Measurements from ENCODE around the gene HMG20B.

HMG20B gene

DNA sequence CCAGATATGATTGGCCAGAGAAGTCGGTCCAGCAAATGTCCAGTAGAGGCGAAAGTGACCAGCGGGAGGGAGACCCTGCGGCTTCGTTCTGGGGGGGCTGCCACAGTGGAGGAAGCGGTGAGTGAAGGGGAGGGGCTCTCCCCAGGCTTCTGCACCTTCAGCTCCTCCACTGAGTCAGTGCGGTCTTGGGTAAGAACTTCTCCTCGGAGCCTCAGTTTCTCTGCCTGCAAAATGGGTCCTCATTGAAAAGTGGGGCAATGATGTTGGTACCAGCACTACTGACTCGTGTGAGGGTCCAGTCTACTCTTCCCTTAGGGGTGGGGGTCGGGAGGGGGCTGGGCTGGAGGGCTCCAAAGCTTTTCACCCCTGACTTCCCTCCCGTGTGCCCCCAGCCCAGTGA, 16.7 kb downstream of the HMG20B start:
- Histone ChIP-seq H3K27me3 (ENCODE audit: low read depth, low read length) (no peaks in the 10 kb centered on the region), H3K36me3 (replicated peaks; ENCODE audit: low read depth, low read length) (no peaks in the 10 kb centered on the region), H2AFZ (ENCODE audit: low read depth, low read length) (no peak overlapping the region), H4K20me1 (ENCODE audit: insufficient read depth, low read length) (no peaks in the 10 kb centered on the region), H3K9ac (ENCODE audit: low read length) (no peak overlapping the region), H3K79me2 (ENCODE audit: low read length) (no peaks in the 10 kb centered on the region), H3K27ac (ENCODE audit: low read length) (no peak overlapping the region), H3K4me1 (ENCODE audit: low read length) (no peaks in the 10 kb centered on the region), H3K4me3 (ENCODE audit: low read length) (no peak overlapping the region), H3K9me3 (ENCODE audit: insufficient read depth, low read length) (no peaks in the 10 kb centered on the region), H3K4me2 (ENCODE audit: low read length) (no peak overlapping the region)
- TF ChIP-seq, protein P1, sequence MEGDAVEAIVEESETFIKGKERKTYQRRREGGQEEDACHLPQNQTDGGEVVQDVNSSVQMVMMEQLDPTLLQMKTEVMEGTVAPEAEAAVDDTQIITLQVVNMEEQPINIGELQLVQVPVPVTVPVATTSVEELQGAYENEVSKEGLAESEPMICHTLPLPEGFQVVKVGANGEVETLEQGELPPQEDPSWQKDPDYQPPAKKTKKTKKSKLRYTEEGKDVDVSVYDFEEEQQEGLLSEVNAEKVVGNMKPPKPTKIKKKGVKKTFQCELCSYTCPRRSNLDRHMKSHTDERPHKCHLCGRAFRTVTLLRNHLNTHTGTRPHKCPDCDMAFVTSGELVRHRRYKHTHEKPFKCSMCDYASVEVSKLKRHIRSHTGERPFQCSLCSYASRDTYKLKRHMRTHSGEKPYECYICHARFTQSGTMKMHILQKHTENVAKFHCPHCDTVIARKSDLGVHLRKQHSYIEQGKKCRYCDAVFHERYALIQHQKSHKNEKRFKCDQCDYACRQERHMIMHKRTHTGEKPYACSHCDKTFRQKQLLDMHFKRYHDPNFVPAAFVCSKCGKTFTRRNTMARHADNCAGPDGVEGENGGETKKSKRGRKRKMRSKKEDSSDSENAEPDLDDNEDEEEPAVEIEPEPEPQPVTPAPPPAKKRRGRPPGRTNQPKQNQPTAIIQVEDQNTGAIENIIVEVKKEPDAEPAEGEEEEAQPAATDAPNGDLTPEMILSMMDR (IDR thresholded peaks at IDR 0.05; ENCODE audit: low read depth, low read length) = no peak
- no peak for TF ChIP-seq EZH2phosphoT487 (IDR thresholded peaks at IDR 0.05; ENCODE audit: low read depth)

GRCh38 chr19:3589949-3590348, 17.2 kb downstream of the HMG20B start:
- Histone ChIP-seq H3K36me3 (replicated peaks; ENCODE audit: low read depth, low read length) (no peaks in the 10 kb centered on the region), H3K9ac (ENCODE audit: low read length) (no peak overlapping the region), H3K4me3 (ENCODE audit: low read length) (no peak overlapping the region), H3K4me1 (ENCODE audit: low read length) (no peaks in the 10 kb centered on the region), H3K27me3 (ENCODE audit: low read depth, low read length) (no peaks in the 10 kb centered on the region), H3K4me2 (ENCODE audit: low read length) (no peak overlapping the region), H3K9me3 (ENCODE audit: insufficient read depth, low read length) (no peaks in the 10 kb centered on the region), H3K79me2 (ENCODE audit: low read length) (no peaks in the 10 kb centered on the region), H2AFZ (ENCODE audit: low read depth, low read length) (no peak overlapping the region), H4K20me1 (ENCODE audit: insufficient read depth, low read length) (no peaks in the 10 kb centered on the region), H3K27ac (ENCODE audit: low read length) (no peak overlapping the region)
- TF ChIP-seq EZH2phosphoT487 (IDR thresholded peaks at IDR 0.05; ENCODE audit: low read depth) = no peak
- TF ChIP-seq, protein P1 (IDR thresholded peaks at IDR 0.05; ENCODE audit: low read depth, low read length) = no peak

GRCh38 chr19:3590991-3591659, 18.4 kb downstream of the HMG20B start:
- TF ChIP-seq, protein P1 (IDR thresholded peaks at IDR 0.05; ENCODE audit: low read depth, low read length) = no peak
- TF ChIP-seq EZH2phosphoT487 (IDR thresholded peaks at IDR 0.05; ENCODE audit: low read depth) = no peak
- no peak overlapping the region for H3K4me2 ChIP-seq (ENCODE audit: low read length)
- H2AFZ ChIP-seq (ENCODE audit: low read depth, low read length) = no peak overlapping the region
- H3K79me2 ChIP-seq (ENCODE audit: low read length) = no peaks in the 10 kb centered on the region
- no peaks in the 10 kb centered on the region for H4K20me1 ChIP-seq (ENCODE audit: insufficient read depth, low read length)
- no peaks in the 10 kb centered on the region for H3K9me3 ChIP-seq (ENCODE audit: insufficient read depth, low read length)
- H3K9ac ChIP-seq (ENCODE audit: low read length) = no peak overlapping the region
- H3K27ac ChIP-seq (ENCODE audit: low read length) = no peak overlapping the region
- no peaks in the 10 kb centered on the region for H3K27me3 ChIP-seq (ENCODE audit: low read depth, low read length)
- no peaks in the 10 kb centered on the region for H3K4me1 ChIP-seq (ENCODE audit: low read length)
- no peaks in the 10 kb centered on the region for H3K36me3 ChIP-seq (replicated peaks; ENCODE audit: low read depth, low read length)
- no peak overlapping the region for H3K4me3 ChIP-seq (ENCODE audit: low read length)

GRCh38 chr19:3591876-3592613, 19.3 kb downstream of the HMG20B start:
- Histone ChIP-seq H3K27ac (ENCODE audit: low read length) (no peak overlapping the region), H3K79me2 (ENCODE audit: low read length) (no peaks in the 10 kb centered on the region), H3K27me3 (ENCODE audit: low read depth, low read length) (no peaks in the 10 kb centered on the region), H2AFZ (ENCODE audit: low read depth, low read length) (no peak overlapping the region), H4K20me1 (ENCODE audit: insufficient read depth, low read length) (no peaks in the 10 kb centered on the region), H3K9me3 (ENCODE audit: insufficient read depth, low read length) (no peaks in the 10 kb centered on the region), H3K36me3 (replicated peaks; ENCODE audit: low read depth, low read length) (no peaks in the 10 kb centered on the region), H3K4me2 (ENCODE audit: low read length) (no peak overlapping the region), H3K4me1 (ENCODE audit: low read length) (no peaks in the 10 kb centered on the region), H3K4me3 (ENCODE audit: low read length) (no peak overlapping the region), H3K9ac (ENCODE audit: low read length) (no peak overlapping the region)
- TF ChIP-seq, protein P1 (IDR thresholded peaks at IDR 0.05; ENCODE audit: low read depth, low read length) = no peak
- TF ChIP-seq EZH2phosphoT487 (IDR thresholded peaks at IDR 0.05; ENCODE audit: low read depth) = no peak
